Endothelial cell of umbilical vein (primary cell): ENCODE measurements around the gene EPN2. TPM values are rescaled to one million over a fixed set of nuclear protein-coding genes. Genes with fewer than 3 reads are reported as not detected.

Experiments
- BruUV-seq: library from RNA; stranded (reverse); fragments of 400-500 nt; replicated peaks from 2 replicates; lab custom pipeline; 2021; lab: Mats Ljungman, UMichigan
- CTCF ChIA-PET: fragments of 300-600, 350-600 bp; sonication (Branson Sonifier 250); formaldehyde crosslinking; loops from one replicate; lab custom pipeline; 2021; ENCODE audit warnings: antibody characterized with exemption, inconsistent platforms; lab: Charles Lee
- POLR2A ChIA-PET: fragments of 300-600, 350-600 bp; sonication (Branson Sonifier 250); formaldehyde crosslinking; loops from one replicate; lab custom pipeline; 2021; ENCODE audit warnings: antibody characterized with exemption, inconsistent platforms; lab: Charles Lee
- DNase-seq: peaks from one replicate; pipeline ENCODE4 v3.0.0-alpha.2; 2011; ENCODE audit warnings: low read depth, low spot score
- FAIRE-seq: peaks from 2 replicates; lab custom pipeline; 2011; peaks lifted over from hg19 to GRCh38; lab: Jason Lieb, UNC
- H2AFZ ChIP-seq: 2 replicates; pipeline ENCODE4 v1.6.0; 2012; ENCODE audit warnings: low read depth, low read length, control low read depth, inconsistent platforms
- H3K27ac ChIP-seq: 2 replicates; pipeline ENCODE4 v1.5.1; 2011; ENCODE audit warnings: low read depth, mild to moderate bottlenecking, control low read depth, low read length, moderate library complexity; ENCODE audit not compliant: insufficient read depth
- H3K27me3 ChIP-seq, 2 experiments: 2 replicates each; pipeline versions ENCODE4 v1.6.0 to v1.6.1; 2011; ENCODE audit warnings: low read length in 2 of 2, mixed read lengths in 1 of 2; ENCODE audit not compliant: control insufficient read depth in 2 of 2, insufficient read depth in 2 of 2
- H3K36me3 ChIP-seq, 2 experiments: 2 replicates in 1 of 2; 3 replicates in 1 of 2; pipeline ENCODE4 v1.5.1; 2011; ENCODE audit warnings: low read length in 2 of 2, mild to moderate bottlenecking in 1 of 2, moderate library complexity in 1 of 2; ENCODE audit not compliant: control insufficient read depth in 2 of 2, insufficient read depth in 2 of 2; ENCODE audit errors: extremely low read depth in 1 of 2
- H3K4me1 ChIP-seq: 3 replicates; pipeline ENCODE4 v1.5.1; 2011; ENCODE audit warnings: mild to moderate bottlenecking, low read length; ENCODE audit not compliant: control insufficient read depth, insufficient read depth; ENCODE audit errors: extremely low read depth
- H3K4me2 ChIP-seq: 2 replicates; pipeline ENCODE4 v1.6.1; 2011; ENCODE audit warnings: low read length, control low read depth, mixed read lengths; ENCODE audit not compliant: insufficient read depth
- H3K4me3 ChIP-seq, 3 experiments: fragments of 200-600 bp in 1 of 3; sonication (generic), shearing (Covaris generic) in 1 of 3; replicated peaks in 1 of 3; 2 replicates each; pipeline ENCODE4 v1.5.1; 2011 to 2016; ENCODE audit warnings: control low read depth in 3 of 3, low read length in 3 of 3, mild to moderate bottlenecking in 2 of 3, inconsistent platforms in 1 of 3, low read depth in 1 of 3, moderate library complexity in 1 of 3; ENCODE audit not compliant: insufficient read depth in 1 of 3
- H3K79me2 ChIP-seq: 2 replicates; pipeline ENCODE4 v1.6.0; 2012; ENCODE audit warnings: low read length, inconsistent platforms; ENCODE audit not compliant: control insufficient read depth, insufficient read depth
- H3K9ac ChIP-seq: replicated peaks from 2 replicates; pipeline ENCODE3; 2011; ENCODE audit warnings: low read length, control low read depth; ENCODE audit not compliant: insufficient read depth; ENCODE audit errors: extremely low read depth
- H3K9me1 ChIP-seq: replicated peaks from 3 replicates; pipeline ENCODE4 v1.6.0; 2011; ENCODE audit warnings: mild to moderate bottlenecking, low read length; ENCODE audit not compliant: control insufficient read depth, insufficient read depth; ENCODE audit errors: extremely low read depth
- H3K9me3 ChIP-seq: replicated peaks from 2 replicates; pipeline ENCODE4 v1.5.1; 2012; ENCODE audit warnings: low read length, inconsistent platforms; ENCODE audit not compliant: control insufficient read depth, insufficient read depth
- H4K20me1 ChIP-seq: replicated peaks from 2 replicates; pipeline ENCODE3; 2011; ENCODE audit warnings: mild to moderate bottlenecking, low read length; ENCODE audit not compliant: control insufficient read depth, insufficient read depth; ENCODE audit errors: extremely low read depth
- EZH2 ChIP-seq: IDR thresholded peaks from 2 replicates; pipeline ENCODE4 v1.6.1; 2012; ENCODE audit warnings: borderline replicate concordance, low read depth, mild to moderate bottlenecking, moderate library complexity, low read length, inconsistent platforms; ENCODE audit not compliant: severe bottlenecking
- FOS ChIP-seq: IDR thresholded peaks from 2 replicates; pipeline ENCODE4 v1.6.1; 2011; ENCODE audit warnings: mild to moderate bottlenecking, low read length, moderate library complexity, borderline replicate concordance; ENCODE audit not compliant: insufficient read depth
- GATA2 ChIP-seq: IDR thresholded peaks from 2 replicates; pipeline ENCODE4 v1.7.0; 2011; ENCODE audit warnings: low read depth, mild to moderate bottlenecking, moderate library complexity, mixed read lengths, low read length; ENCODE audit not compliant: insufficient read length, insufficient read depth
- JUN ChIP-seq: IDR thresholded peaks from 2 replicates; pipeline ENCODE4 v1.6.1; 2011; ENCODE audit warnings: borderline replicate concordance, low read depth; ENCODE audit not compliant: insufficient read length, insufficient read depth
- MYC ChIP-seq: IDR thresholded peaks from one replicate; pipeline ENCODE4 v1.6.1; 2011; ENCODE audit warnings: mild to moderate bottlenecking, low read depth, low read length
- POLR2A ChIP-seq: IDR thresholded peaks from 2 replicates; pipeline ENCODE4 v1.6.1; 2012; ENCODE audit warnings: low read depth, mild to moderate bottlenecking, control low read depth, low read length
- POLR2AphosphoS5 ChIP-seq: IDR thresholded peaks from 2 replicates; pipeline ENCODE4 v1.6.1; 2012; ENCODE audit warnings: low read depth, mild to moderate bottlenecking, control low read depth, low read length, moderate library complexity; ENCODE audit not compliant: insufficient read depth
- dilution Hi-C: fragments of 300-500 bp; cut with MboI; formaldehyde crosslinking; loops from one replicate; pipeline ENCODE4 v1.15.0; 2019; ENCODE audit warnings: low sequenced_read_pairs; ENCODE audit not compliant: extremely low pct_ligation_motif_present
- intact Hi-C: fragments of 100-400 bp; cut with micrococcal nuclease; formaldehyde crosslinking; loops from one replicate; pipeline ENCODE4 v1.10.0; 2022
- polyA plus RNA-seq, 4 experiments: library from polyadenylated mRNA; depleted of rRNA in 3 of 4; stranded (reverse) in 3 of 4; unstranded in 1 of 4; fragments of >200 nt; gene quantifications; 2 replicates each; pipeline versions ENCODE4 v1.2.1 to v1.2.3, GENCODE V29; 2011 to 2012; ENCODE audit warnings: missing spikeins in 1 of 4
- total RNA-seq: library from RNA; stranded (reverse); gene quantifications from 2 replicates; pipeline ENCODE4 v1.2.3, GENCODE V29; 2021
- TF ChIP-seq, protein P1 (sequence below), 2 donors: IDR thresholded peaks; 1 replicate in 1 of 2; 2 replicates in 1 of 2; pipeline ENCODE4 v1.5.1; 2011; ENCODE audit warnings: low read length in 2 of 2, mild to moderate bottlenecking in 2 of 2, moderate library complexity in 2 of 2, control low read depth in 1 of 2, inconsistent platforms in 1 of 2, low read depth in 1 of 2; ENCODE audit not compliant: insufficient read depth in 1 of 2; ENCODE audit errors: extremely low read depth in 1 of 2
- TF ChIP-seq, protein P2 (sequence below): IDR thresholded peaks from 2 replicates; pipeline ENCODE4 v1.6.1; 2011; ENCODE audit not compliant: insufficient read depth, insufficient read length

The EPN2 gene
- total and polyA plus RNA-seq, 2 donors (not counting 3 experiments of a cell fraction or from before 2014, with no cell fraction given): 40.3 to 70.5 TPM

DNA sequence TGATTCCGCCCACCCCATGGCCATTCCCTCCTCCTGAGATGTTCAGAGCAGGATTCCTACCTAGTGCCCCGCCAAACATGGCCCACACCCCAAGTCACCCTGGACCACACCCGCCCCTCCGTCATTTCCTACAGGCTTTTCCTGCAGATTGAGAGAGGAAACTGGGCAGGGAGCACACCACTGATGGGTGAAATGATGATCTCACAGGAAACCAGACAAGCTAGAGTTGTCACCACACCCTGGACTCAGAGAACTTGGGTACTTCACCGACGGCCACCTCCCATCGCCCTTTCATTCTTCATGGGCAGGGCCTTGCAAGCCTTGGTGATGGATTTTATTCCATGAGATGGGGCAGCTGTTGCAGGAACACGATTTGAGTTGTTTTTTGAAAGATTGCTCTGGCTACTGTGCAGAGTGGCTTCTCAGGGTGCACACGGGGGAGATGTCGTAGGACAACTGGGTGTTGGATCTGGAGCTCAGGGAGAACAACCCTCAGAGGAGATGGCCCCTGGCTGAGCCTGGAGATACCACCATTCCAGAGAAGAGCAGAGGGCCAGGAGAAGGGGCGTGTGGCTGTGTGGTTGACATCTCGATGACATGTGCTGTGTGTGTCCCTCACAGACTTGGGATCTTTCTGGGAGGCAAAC, 132.8 kb downstream of the EPN2 start:
- no peaks in the 10 kb centered on the region for H3K36me3 ChIP-seq
- H3K4me3 ChIP-seq: no peak overlapping the region
- intact Hi-C loops (no loop called here), dilution Hi-C loops (no loop called here)
- H3K27ac ChIP-seq: no peak overlapping the region
- BruUV-seq: no TSS peak
- CTCF ChIA-PET: interaction anchor here (1.3 kb wide), 1 partner anchor 8 kb away, joined by 7 read pairs; the partner anchor contains the start of gene MAPK7
- H3K9me3 ChIP-seq: no peaks in the 10 kb centered on the region
- no peaks in the 10 kb centered on the region for H4K20me1 ChIP-seq
- POLR2A ChIA-PET: no interaction called here
- H3K9me1 ChIP-seq: no peaks in the 10 kb centered on the region
- no peaks in the 10 kb centered on the region for H3K4me1 ChIP-seq
- H3K79me2 ChIP-seq: no peaks in the 10 kb centered on the region
- H3K9ac ChIP-seq: no peak overlapping the region
- FAIRE-seq: no peak
- no peak for TF ChIP-seq POLR2AphosphoS5
- no peak overlapping the region for H3K4me2 ChIP-seq
- H2AFZ ChIP-seq: no peak overlapping the region
- DNase-seq: no peak
- no peaks in the 10 kb centered on the region for H3K27me3 ChIP-seq

DNA sequence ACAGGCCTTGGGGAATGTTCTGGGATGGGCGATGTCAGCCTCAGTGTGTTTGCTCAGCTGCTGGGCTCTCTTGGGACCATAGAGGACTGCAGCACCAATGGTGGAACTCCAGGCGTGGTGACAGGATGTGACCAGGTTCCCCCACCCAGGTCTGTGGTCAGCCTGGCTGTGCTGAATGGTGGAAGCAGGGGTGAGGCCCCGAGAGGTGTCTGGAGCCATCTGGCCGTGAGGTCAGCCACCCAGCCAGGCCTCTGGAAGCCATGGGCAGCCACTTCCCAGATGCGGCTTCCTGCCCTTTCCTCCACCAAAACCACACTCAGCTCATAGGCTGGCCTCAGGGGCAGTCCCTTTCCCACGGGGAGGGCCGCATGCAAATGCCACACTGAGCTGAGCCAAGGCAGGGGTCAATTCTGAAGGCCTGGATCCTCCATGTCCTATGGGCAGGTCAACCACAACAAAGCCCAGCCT, 133.4 kb downstream of the EPN2 start:
- FAIRE-seq (no peak), DNase-seq (no peak)
- Histone ChIP-seq H3K79me2 (no peaks in the 10 kb centered on the region), H2AFZ (no peak overlapping the region), H3K9ac (no peak overlapping the region), H3K27me3 (no peaks in the 10 kb centered on the region), H3K9me1 (no peaks in the 10 kb centered on the region), H4K20me1 (no peaks in the 10 kb centered on the region), H3K4me2 (no peak overlapping the region), H3K36me3 (no peaks in the 10 kb centered on the region), H3K4me1 (no peaks in the 10 kb centered on the region), H3K9me3 (no peaks in the 10 kb centered on the region), H3K27ac (no peak overlapping the region), H3K4me3 (no peak overlapping the region)
- ChIA-PET POLR2A (no interaction called here), CTCF (no interaction called here)
- dilution Hi-C loops (no loop called here), intact Hi-C loops (no loop called here)
- BruUV-seq: no TSS peak
- no peak for TF ChIP-seq GATA2
- TF ChIP-seq POLR2AphosphoS5: no peak
- TF ChIP-seq EZH2: no peak
- no peak for TF ChIP-seq FOS
- no peak for TF ChIP-seq POLR2A
- no peak for TF ChIP-seq MYC
- no peak for TF ChIP-seq JUN
- TF ChIP-seq, protein P1, sequence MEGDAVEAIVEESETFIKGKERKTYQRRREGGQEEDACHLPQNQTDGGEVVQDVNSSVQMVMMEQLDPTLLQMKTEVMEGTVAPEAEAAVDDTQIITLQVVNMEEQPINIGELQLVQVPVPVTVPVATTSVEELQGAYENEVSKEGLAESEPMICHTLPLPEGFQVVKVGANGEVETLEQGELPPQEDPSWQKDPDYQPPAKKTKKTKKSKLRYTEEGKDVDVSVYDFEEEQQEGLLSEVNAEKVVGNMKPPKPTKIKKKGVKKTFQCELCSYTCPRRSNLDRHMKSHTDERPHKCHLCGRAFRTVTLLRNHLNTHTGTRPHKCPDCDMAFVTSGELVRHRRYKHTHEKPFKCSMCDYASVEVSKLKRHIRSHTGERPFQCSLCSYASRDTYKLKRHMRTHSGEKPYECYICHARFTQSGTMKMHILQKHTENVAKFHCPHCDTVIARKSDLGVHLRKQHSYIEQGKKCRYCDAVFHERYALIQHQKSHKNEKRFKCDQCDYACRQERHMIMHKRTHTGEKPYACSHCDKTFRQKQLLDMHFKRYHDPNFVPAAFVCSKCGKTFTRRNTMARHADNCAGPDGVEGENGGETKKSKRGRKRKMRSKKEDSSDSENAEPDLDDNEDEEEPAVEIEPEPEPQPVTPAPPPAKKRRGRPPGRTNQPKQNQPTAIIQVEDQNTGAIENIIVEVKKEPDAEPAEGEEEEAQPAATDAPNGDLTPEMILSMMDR (IDR thresholded peaks at IDR 0.05; ENCODE audit: extremely low read depth in 1 of 2, insufficient read depth in 1 of 2, low read depth in 1 of 2, low read length in 2 of 2): no peak
- TF ChIP-seq, protein P2, sequence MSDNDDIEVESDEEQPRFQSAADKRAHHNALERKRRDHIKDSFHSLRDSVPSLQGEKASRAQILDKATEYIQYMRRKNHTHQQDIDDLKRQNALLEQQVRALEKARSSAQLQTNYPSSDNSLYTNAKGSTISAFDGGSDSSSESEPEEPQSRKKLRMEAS: no peak
